ENCODE measurements around the gene CALY.

The CALY gene

DNA sequence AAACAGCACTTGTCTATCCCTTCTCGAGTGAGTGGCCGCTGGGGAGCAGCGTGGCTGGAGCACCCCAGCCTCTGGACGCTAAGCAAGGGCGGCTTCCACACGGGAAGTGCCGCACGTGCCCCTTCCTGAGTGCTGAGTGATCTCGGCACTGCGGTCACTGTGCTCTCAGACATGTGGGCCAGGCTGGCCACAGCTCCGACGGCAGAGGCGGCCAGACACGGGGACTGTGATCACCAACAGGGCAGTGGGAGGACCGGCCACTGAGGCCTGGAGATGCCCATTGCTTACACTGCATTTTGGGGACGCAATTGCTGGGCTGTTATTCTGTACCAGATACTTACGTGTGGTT is 29.4 kb upstream of the CALY start:
- Histone ChIP-seq H3K9me2 (replicated peaks; ENCODE audit: low read depth, low read length) (no peaks in the 10 kb centered on the region), H3F3A (ENCODE audit: low read depth) (peaks cover 3% of the 10 kb centered on the region; the same call in 1 of the 2 replicates), H3K9ac (ENCODE audit: low read depth, low read length, poor library complexity, severe bottlenecking) (no peak overlapping the region), H3K4me1 (ENCODE audit: insufficient read depth, low read length, poor library complexity, severe bottlenecking) (peaks cover 5% of the 10 kb centered on the region), H3K27me3 (ENCODE audit: insufficient read depth, low read length, poor library complexity, severe bottlenecking) (no peaks in the 10 kb centered on the region), H3K4me3 (ENCODE audit: low read length, poor library complexity, severe bottlenecking) (no peak overlapping the region), H2AFZ (ENCODE audit: low read length) (no peak overlapping the region), H3K36me3 (ENCODE audit: insufficient read depth, low read length) (peaks cover 22% of the 10 kb centered on the region; the same call in 1 of the 2 replicates), H3K4me2 (ENCODE audit: low read depth, low read length, poor library complexity, severe bottlenecking) (no peak overlapping the region), H4K20me1 (ENCODE audit: insufficient read depth, low read length, poor library complexity, severe bottlenecking) (no peaks in the 10 kb centered on the region), H3K9me3 (ENCODE audit: insufficient read depth, low read depth, low read length) (no peaks in the 10 kb centered on the region), H3K79me2 (ENCODE audit: insufficient read depth, low read length) (peaks cover 5% of the 10 kb centered on the region; the same call in 1 of the 2 replicates)
- TF ChIP-seq EZH2phosphoT487 (IDR thresholded peaks at IDR 0.05; ENCODE audit: borderline replicate concordance): no peak
- TF ChIP-seq, protein P1, sequence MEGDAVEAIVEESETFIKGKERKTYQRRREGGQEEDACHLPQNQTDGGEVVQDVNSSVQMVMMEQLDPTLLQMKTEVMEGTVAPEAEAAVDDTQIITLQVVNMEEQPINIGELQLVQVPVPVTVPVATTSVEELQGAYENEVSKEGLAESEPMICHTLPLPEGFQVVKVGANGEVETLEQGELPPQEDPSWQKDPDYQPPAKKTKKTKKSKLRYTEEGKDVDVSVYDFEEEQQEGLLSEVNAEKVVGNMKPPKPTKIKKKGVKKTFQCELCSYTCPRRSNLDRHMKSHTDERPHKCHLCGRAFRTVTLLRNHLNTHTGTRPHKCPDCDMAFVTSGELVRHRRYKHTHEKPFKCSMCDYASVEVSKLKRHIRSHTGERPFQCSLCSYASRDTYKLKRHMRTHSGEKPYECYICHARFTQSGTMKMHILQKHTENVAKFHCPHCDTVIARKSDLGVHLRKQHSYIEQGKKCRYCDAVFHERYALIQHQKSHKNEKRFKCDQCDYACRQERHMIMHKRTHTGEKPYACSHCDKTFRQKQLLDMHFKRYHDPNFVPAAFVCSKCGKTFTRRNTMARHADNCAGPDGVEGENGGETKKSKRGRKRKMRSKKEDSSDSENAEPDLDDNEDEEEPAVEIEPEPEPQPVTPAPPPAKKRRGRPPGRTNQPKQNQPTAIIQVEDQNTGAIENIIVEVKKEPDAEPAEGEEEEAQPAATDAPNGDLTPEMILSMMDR (conservative IDR thresholded peaks at IDR 0.05; ENCODE audit: low read length): no peak

DNA sequence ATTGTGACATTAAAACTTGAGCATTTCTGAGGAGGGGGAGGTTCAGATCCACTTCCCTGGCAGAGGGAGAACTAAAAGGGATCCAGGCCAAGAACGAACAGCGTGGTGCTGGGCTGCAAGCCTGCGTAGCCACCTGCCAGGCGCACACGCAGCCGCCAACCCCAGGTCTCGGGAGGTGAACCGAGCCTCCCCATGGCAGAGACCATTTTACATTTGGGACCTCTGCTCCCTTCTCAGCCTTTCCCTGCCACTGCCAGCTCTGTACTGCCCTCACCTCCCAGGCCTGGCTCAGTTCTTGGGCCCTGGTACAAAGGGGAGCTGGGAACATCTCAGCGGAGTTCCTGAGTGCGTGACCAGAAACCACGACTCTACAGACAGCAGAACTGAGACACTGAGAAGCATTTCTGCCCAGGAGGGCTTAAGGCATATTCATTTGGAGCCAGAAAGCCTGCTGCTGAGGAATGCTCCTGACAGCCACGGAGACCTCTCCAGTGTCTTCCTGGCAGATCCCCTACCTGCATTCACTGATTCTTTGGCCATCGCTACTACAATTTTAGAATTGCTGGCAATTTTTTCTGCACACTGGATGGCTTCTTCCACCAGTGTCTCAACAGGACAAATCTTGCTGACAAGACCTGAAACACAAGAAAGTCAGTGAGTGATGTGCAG is 28.9 kb upstream of the CALY start:
- Histone ChIP-seq H4K20me1 (ENCODE audit: insufficient read depth, low read length, poor library complexity, severe bottlenecking) (no peaks in the 10 kb centered on the region), H3F3A (ENCODE audit: low read depth) (peaks cover 3% of the 10 kb centered on the region; the same call in 1 of the 2 replicates), H3K79me2 (ENCODE audit: insufficient read depth, low read length) (peaks cover 3% of the 10 kb centered on the region; the same call in 1 of the 2 replicates), H3K4me2 (ENCODE audit: low read depth, low read length, poor library complexity, severe bottlenecking) (no peak overlapping the region), H3K4me3 (ENCODE audit: low read length, poor library complexity, severe bottlenecking) (no peak overlapping the region), H3K9ac (ENCODE audit: low read depth, low read length, poor library complexity, severe bottlenecking) (no peak overlapping the region), H2AFZ (ENCODE audit: low read length) (no peak overlapping the region), H3K36me3 (ENCODE audit: insufficient read depth, low read length) (peaks cover 22% of the 10 kb centered on the region; the same call in 1 of the 2 replicates), H3K9me2 (replicated peaks; ENCODE audit: low read depth, low read length) (no peaks in the 10 kb centered on the region), H3K9me3 (ENCODE audit: insufficient read depth, low read depth, low read length) (no peaks in the 10 kb centered on the region), H3K4me1 (ENCODE audit: insufficient read depth, low read length, poor library complexity, severe bottlenecking) (peaks cover 5% of the 10 kb centered on the region), H3K27me3 (ENCODE audit: insufficient read depth, low read length, poor library complexity, severe bottlenecking) (no peaks in the 10 kb centered on the region)
- TF ChIP-seq, protein P1 (conservative IDR thresholded peaks at IDR 0.05; ENCODE audit: low read length): no peak
- no peak for TF ChIP-seq EZH2phosphoT487 (IDR thresholded peaks at IDR 0.05; ENCODE audit: borderline replicate concordance)

DNA sequence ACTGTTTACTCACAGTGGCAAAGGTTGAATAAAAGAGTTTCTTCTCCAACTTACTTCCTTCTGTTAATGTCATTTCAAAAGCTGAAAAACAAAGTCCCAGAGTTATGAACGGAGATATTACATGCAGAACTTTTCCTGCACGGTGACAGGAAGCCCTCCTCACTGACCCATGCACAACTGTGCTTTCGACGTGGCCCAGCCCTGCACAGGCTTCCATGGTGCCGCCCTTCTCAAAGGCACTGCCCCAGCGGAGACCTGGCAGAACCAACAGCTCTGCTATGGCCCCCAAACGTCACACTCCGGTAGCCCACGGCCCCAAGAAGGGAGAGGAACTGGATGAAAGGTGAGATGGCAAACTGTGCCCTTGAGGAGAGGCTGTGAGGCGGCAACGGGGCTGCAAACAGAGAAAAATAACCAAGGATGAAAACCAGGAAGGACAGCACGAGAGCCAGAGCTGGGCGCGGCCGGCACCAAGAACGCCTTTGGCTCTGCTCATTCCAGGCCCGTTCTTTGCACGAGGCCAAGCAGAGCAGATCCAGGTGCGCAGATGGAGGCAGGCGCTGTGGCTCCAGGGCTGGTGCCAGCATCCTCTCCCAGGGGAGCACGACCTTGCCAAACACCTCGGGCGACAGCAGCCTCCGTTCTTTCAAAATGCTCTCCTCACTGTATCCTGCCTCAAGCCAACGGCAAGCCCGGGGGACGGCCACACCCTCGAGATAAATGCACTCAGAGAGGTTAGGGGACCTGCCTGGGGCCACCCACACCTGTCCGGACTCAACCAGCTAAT is 28.1 kb upstream of the CALY start:
- Histone ChIP-seq H3K4me3 (ENCODE audit: low read length, poor library complexity, severe bottlenecking) (no peak overlapping the region), H3K4me1 (ENCODE audit: insufficient read depth, low read length, poor library complexity, severe bottlenecking) (peaks cover 3% of the 10 kb centered on the region), H3K27me3 (ENCODE audit: insufficient read depth, low read length, poor library complexity, severe bottlenecking) (no peaks in the 10 kb centered on the region), H3K79me2 (ENCODE audit: insufficient read depth, low read length) (no peaks in the 10 kb centered on the region), H4K20me1 (ENCODE audit: insufficient read depth, low read length, poor library complexity, severe bottlenecking) (no peaks in the 10 kb centered on the region), H2AFZ (ENCODE audit: low read length) (no peak overlapping the region), H3K9ac (ENCODE audit: low read depth, low read length, poor library complexity, severe bottlenecking) (no peak overlapping the region), H3K36me3 (ENCODE audit: insufficient read depth, low read length) (peaks cover 22% of the 10 kb centered on the region; the same call in 1 of the 2 replicates), H3K9me2 (replicated peaks; ENCODE audit: low read depth, low read length) (no peaks in the 10 kb centered on the region), H3K9me3 (ENCODE audit: insufficient read depth, low read depth, low read length) (no peaks in the 10 kb centered on the region), H3K4me2 (ENCODE audit: low read depth, low read length, poor library complexity, severe bottlenecking) (no peak overlapping the region), H3F3A (ENCODE audit: low read depth) (peaks cover 3% of the 10 kb centered on the region; the same call in 1 of the 2 replicates)
- TF ChIP-seq, protein P1 (conservative IDR thresholded peaks at IDR 0.05; ENCODE audit: low read length): no peak
- no peak for TF ChIP-seq EZH2phosphoT487 (IDR thresholded peaks at IDR 0.05; ENCODE audit: borderline replicate concordance)

Measured in Loucy (cell line).